NCI-H446 treated with DMSO at 0.1 percent for 48 hours (cell line): ENCODE results near the gene SULT1A3.
"Not testable (repeated sequence)": the region's sequence is repeated elsewhere in the genome, so short reads cannot be mapped to it uniquely, and the experiment has no call there.

Source experiments
- DNase-seq: peaks from one replicate; lab custom pipeline; 2025; lab: John Stamatoyannopoulos, UW

SULT1A3 gene

DNA sequence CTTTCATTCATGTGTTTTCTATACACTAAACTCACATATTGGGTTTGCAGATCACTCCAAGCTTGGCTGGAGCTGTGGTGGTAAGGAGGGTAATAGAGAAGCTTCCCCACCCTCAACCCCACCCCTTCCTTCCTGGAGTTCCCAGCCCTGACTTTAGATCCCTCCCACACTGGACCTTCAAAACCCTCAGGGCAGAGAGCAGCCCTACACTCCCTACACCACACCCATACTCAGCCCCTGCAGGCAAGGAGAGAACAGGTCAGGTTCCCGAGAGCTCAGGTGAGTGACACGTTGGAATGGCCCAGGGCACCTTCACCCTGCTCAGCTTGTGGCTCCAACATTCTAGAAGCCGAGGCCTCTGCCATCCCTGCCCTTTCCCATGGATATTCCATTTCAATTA lies at the start of gene SULT1A3:
Gene SULT1A3 (plus strand): TSS at position 207 of the 400 bp plus-strand sequence. CDS start 1,474 bp downstream, outside the sequence.
- DNase-seq = not testable (repeated sequence)

DNA sequence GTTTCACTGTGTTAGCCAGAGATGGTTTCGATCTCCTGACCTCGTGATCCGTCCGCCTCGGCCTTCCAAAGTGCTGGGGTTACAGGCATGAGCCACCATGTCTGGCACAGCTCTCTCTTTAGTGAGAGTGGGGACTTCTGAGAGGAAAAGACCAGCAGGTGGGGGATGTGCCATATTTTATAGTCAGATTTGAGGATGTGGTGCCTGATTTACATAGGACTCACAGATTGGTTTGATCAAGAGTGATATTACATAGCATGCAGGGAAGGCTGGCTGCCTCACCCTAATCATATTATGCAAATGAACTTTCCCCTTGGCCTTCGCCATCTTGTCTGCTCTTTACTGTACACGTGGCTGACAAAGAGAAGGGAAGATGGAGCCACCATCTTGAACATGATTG lies 48.0 kb upstream of the SULT1A3 start:
- no peak for DNase-seq

DNA sequence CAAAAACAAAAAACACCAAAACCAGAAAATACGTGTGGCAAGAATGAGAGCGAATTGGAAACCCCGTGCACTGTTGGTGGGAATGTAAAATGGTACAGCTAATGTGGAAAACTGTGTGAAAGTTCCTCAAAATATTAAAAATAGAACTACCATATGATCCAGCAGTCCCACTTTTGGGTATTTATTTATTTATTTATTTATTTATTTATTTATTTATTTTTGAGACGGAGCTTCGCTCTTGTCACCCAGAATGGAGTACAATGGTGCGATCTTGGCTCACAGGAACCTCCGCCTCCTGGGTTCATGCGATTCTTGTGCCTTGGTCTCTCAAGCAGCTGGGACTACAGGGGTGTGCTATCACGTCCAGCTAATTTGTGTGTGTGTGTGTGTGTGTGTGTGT lies 46.5 kb upstream of the SULT1A3 start:
- DNase-seq = no peak

DNA sequence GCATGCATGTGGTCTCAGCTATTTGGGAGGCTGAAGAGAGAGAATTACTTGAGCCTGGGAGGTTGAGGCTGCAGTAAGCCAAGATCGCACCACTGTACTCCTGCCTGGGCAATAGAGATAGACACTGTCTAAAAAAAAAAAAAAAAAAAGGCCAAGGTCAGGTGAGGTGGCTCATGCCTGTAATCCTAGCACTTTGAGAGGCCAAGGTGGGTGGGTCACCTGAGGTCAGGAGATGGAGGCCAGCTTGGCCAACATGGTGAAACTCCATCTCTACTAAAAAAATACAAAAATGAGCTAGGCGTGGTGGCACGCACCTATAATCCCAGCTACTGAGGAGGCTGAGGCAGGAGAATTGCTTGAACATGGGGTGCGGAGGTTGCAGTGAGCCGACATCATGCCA lies 43.9 kb upstream of the SULT1A3 start:
- DNase-seq = no peak

DNA sequence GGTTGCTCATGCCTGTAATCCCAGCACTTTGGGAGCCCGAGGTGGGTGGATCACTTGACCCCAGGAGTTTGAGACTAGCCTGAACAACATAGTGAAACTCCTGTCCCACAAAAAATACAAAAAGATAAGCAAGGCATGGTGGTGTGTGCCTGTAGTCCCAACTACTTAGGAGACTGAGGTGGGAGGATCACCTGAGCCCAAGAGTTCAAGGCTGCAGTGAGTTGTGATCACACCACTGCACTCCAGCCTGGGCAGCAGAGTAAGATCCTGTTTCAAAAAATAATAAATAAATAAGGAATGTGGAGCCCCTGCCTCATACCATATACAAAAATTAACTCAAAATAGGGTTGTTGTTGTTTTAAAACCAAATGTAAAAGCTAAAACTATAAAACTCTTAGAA lies 41.8 kb upstream of the SULT1A3 start:
- no peak for DNase-seq

DNA sequence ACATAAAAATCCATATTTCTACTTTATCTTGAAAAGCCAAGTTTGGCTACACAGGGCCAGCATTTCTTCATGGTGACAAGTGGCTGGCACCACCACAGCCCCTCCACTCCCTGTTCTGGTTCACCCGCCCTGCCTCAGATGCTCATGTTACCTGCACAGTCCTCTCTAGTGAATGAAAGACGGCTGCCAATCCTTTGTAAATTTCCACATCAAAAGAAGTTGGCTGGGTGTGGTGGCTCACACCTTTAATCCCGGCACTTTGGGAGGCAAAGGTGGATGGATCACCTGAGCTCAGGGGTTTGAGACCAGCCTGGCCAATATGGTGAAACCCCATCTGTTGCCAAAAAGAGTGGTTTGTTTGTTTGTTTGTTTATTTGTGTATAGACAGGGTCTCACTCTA lies 35.5 kb upstream of the SULT1A3 start:
- no peak for DNase-seq

DNA sequence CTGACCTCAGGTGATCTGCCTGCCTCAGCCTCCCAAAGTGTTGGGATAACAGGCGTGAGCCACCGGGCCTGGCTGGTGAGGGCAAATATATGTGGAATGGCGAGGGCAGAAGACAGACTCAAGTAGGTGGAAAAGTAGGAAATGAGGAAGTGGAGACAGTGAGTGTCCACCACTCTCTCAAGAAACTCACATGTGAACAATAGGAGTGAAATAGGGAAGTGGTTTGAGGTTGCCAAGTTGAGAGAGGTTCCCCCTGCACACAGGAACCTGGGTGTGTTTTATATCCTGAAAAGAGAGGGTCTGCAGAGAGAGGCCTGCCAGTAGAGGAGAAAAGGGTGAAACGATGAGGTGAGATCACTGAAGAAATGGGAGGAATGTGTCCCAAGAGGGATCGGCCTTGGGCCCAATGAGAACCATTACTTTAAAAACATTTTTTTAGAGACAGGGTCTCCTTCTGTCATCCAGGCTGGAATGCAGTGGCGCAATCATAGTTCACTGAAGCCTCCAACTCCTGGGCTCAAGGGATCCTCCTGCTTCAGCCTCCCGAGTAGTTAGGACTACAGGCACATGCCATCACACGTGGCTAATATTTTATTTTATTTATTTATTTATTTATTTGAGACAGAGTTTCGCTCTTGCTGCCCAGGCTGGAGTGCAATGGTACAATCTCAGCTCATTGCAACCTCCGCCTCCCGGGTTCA lies 32.7 kb upstream of the SULT1A3 start:
- no peak for DNase-seq

DNA sequence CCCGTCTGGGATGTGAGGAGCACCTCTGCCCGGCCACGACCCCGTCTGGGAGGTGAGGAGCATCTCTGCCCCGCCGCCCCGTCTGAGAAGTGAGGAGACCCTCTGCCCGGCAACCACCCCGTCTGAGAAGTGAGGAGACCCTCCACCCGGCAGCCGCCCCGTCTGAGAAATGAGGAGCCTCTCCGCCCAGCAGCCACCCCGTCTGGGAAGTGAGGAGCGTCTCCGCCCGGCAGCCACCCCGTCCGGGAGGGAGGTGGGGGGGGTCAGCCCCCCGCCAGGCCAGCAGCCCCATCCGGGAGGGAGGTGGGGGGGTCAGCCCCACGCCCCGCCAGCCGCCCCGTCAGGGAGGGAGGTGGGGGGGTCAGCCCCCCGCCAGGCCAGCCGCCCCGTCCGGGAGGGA lies 30.3 kb upstream of the SULT1A3 start:
- not testable (repeated sequence) for DNase-seq

DNA sequence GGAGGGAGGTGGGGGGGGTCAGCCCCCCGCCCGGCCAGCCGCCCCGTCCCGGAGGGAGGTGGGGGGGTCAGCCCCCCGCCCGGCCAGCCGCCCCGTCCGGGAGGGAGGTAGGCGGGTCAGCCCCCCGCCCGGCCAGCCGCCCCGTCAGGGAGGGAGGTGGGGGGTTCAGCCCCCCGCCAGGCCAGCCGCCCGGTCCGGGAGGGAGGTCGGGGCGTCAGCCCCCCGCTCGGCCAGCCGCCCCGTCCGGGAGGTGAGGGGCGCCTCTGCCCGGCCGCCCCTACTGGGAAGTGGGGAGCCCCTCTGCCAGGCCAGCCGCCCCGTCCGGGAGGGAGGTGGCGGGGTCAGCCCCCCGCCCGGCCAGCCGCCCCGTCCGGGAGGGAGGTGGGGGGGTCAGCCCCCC lies 29.6 kb upstream of the SULT1A3 start:
- not testable (repeated sequence) for DNase-seq

DNA sequence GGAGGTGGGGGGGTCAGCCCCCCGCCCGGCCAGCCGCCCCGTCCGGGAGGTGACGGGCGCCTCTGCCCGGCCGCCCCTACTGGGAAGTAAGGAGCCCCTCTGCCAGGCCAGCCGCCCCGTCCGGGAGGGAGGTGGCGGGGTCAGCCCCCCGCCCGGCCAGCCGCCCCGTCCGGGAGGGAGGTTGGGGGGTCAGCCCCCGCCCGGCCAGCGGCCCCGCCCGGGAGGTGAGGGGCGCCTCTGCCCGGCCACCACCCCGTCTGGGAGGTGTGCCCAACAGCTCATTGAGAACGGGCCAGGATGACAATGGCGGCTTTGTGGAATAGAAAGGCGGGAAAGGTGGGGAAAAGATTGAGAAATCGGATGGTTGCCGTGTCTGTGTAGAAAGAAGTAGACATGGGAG lies 28.9 kb upstream of the SULT1A3 start:
- not testable (repeated sequence) for DNase-seq

DNA sequence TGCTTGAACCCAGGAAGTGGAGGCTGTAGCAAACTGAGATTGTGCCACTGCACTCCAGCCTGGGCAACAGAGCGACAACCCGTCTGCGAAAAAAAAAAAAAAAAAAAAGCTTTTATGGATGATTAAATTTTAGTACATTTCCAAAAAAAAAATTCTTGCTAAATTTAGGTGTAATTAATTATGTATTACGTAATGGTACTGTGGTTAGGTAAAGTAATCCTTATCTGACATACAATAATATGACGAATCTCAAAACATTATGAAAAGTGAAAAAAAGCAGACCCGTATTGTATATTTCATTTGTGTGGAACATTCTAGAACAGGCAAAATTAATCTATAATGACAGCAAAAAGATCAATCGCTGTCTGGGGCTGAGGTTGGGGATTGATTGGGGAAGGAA lies 26.0 kb upstream of the SULT1A3 start:
- no peak for DNase-seq

DNA sequence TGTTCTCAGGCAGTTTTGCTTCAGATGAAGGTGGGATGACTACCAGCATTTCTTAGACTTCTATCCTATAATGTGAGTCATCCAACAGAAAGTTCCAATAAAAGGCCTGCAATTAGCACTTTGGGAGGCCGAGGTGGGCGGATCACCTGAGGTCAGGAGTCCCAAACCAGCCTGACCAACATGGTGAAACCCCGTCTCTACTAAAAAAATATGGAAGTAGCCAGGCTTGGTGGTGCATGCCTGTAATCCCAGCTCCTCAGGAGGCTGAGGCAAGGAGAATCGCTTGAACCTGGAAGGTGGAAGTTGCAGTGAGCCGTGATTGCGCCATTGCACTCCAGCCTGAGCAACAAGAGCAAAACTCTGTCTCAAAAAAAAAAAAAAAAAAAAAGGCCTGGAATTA lies 22.2 kb upstream of the SULT1A3 start:
- DNase-seq = not testable (repeated sequence)

DNA sequence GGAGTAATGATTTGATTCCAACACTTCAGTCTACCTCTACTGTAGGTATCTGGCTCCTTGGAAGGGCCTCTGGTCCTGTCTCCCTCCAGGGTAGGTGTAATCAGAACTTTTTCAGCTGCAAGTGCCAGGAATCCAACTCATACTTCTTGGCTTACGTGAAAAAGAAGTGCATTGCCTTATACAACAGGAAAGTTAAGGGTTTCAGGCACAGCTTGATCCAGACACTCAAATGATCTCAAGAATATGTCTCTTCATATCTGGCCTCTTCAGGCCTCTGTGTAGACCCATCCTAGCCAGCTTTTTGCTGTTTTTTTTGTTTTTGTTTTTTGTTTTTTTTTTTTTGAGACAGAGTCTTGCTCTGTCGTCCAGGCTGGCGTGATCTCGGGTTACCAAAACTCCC lies 19.9 kb upstream of the SULT1A3 start:
- no peak for DNase-seq

DNA sequence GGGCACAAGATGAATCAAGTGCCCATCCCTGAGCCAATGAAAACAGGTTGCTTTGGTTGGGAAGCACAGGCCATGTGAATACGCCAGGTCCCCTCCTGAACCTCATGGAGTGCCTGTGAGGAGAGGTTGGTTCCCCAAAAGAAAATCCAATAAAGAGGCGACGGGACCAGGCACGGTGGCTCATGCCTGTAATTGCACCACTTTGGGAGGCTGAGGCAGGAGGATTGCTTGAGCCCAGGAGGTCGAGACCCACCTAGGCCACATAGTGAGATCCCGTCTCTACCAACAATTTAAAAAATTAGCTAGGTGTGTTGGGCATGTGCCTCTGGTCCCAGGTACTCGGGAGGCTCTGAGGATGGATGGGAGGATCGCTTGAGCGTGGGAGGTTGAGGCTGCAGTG lies 19.1 kb upstream of the SULT1A3 start:
- no peak for DNase-seq

DNA sequence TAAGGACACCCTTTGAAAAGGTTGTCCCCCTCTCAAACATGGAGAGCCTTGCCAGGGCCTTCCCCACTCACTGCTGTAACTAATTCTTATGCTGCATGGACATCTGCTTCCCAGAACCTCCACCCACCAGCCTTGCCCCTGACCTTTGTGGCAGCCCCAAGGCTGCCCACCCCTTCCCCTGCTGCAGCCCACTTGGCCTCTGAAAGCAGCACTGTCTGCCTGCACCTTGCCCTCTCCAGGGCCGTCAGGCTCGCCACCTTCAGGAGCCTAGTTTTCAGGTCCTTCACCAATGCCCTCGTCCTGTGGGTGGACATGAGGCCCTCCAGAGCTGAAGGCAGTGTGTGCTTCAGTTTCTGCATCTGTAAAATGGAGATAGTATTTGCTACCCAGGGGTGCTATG lies 18.3 kb upstream of the SULT1A3 start:
- DNase-seq = no peak

DNA sequence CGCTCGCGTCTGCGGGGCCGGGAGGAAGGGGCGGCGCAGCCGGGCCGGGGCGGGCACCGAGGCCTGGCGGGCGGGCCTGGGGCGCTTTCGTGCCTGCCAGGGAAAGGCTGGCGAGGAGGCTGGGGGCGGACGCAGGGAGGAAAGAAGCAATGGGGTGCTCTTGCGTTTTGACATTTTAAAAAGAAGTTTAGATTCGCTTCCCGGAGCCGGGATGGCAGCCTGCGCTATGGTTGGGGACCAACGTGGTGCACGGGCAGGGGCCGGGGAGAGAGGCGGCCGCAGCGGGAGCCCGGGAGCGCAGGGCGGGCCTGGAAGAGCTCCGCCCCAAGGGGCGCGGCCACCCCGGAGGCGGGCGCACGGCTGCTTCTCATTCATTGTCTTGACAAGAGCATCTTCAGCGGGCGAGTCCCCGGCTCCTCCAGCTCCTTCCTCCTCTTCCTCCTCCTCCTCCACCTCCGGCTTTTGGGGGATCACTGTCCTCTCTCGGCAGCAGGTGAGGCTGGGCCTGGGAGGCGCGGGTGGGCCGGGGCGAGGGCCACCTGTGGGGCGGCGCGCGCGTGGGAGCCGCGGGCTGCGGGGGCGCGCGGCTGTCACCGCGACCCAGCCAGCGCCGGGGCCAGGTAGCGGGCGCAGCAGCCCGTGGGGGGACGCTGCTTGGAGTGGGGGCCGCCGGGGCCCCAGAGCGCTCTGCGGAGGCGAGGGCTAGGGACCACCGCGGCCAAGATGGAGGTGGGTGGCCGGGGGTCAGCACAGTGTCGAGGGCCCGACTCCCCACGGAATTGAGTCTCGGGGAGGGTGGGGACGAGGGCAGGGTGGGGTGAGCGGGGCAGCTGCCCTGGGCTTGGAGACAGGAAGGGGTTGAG lies 15.6 kb upstream of the SULT1A3 start, which contains the start of gene CORO1A:
Gene CORO1A (plus strand): TSS at position 370 of the 863 bp plus-strand sequence. CDS start 1,608 bp downstream, outside the sequence.
- peak; percentile 35 for DNase-seq

DNA sequence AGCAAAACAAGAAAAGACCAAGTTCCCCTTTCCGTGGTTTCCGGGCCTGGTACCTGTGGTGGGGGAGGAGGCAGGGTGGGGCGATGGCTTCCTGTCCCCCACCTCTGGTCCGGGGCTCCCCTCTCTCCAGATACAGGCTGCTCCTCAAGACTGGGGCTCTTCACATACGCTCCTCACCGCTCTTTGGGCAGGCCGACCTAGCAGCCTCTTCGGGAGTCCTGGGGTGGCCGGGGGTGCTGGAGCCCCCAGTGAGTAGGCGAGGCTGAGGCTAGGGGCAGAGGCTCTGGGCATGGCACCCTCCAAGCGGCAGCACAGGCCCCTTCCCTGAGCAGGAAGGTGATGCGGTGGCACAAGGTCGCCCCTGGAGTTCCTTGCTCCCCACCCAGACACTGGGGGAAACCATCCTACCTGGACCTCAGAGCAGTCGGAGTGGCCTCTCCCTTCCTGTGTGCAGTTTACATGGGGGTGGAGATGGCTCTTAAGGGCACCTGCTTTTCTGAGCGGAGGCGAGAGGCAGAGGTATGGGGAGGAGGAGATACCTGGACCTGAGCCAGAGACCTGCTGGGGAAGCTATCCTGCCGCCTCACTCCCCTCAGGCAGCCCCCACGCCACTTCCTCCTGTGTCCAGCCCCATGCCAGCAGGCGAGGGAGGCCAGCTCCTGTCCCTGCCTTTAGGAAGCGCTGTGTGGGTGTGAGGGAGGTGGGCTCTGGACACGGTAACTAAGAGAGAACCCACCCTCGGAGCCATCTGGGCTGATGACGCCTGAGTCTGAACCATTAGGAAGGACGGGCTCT lies 14.8 kb upstream of the SULT1A3 start:
- DNase-seq = no peak

DNA sequence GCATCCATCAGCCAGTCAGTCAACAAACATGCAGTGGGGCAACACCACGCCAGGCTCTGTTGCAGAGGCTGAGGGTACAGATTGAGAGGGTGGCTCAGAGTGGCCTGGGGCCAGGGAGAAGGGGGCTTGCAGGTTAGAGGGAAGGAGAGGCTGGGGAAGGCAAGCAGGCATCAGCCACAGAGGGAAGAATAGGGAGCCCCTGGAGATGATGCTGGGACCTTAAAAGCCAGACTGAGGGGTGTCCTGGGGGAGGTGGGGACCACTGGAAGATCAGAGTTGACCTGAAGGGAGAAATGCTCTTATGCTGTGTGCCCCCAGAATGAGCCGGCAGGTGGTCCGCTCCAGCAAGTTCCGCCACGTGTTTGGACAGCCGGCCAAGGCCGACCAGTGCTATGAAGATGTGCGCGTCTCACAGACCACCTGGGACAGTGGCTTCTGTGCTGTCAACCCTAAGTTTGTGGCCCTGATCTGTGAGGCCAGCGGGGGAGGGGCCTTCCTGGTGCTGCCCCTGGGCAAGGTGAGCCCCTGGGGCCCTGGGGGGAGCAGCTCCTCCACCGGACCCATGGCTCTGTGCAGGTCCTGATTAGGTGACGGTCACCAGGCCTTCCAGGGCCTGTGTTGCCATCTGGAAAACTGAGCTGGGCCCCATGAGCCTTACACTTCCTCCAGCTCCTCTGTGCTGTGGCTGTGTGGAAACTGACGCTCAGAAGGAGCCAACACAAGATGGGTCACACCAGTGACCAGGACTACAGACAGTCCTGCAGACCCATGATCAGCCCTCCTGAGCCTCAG lies 14.0 kb upstream of the SULT1A3 start:
- DNase-seq = no peak

DNA sequence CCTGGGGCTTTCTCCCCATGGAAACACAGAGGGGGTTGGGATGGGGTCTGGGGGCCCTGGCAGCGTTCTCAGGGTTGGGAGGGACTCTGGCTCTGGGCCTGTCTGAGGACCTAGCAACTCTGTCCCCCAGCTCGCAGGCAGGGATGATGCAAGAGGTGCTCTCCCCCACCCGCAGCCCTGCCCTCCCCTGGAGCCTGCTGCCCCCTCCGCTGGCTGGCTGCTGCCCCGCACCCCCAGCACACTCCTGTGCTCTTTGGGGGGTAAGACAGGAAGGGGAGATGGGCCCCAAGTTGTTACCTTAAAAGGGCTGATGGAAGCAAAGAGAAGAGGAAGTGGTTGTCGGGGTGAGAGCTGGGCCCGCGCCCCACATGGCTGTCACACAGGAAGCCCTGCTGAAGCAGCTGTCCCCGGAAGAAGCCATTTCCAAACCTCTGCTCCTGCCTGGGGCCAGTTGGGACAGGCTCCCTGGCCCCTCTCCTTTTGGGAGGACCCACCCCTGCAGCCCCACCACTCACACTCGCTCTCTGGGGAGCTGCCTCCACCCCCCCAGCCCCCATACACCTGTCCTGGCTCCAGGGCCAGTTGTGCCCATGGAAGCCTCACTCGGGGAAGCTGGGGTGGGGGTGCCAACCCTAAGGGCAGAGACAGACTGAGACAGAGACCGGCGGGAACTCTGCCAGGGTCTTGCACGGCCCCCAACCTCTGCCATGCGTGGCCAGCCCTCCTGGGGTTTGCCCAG lies 13.2 kb upstream of the SULT1A3 start:
- no peak for DNase-seq

DNA sequence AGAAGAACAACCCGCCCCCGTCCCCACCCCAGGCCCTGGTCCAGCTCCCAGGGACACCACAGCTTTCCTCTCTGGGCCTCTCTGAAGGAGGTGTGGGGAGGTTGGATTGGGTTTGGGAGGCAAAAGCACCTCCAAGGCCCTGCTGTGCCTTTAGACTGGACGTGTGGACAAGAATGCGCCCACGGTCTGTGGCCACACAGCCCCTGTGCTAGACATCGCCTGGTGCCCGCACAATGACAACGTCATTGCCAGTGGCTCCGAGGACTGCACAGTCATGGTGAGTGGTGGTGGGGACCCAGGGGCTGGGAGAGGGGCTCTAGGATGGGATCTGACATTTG lies 12.6 kb upstream of the SULT1A3 start:
- DNase-seq = no peak
